Right hindlimb (tissue), 1 donor: ENCODE results near the gene LRMDA.

Experiments
- DNase-seq: peaks from one replicate; pipeline ENCODE4 v3.0.0-alpha.2; 2018

The LRMDA gene

DNA sequence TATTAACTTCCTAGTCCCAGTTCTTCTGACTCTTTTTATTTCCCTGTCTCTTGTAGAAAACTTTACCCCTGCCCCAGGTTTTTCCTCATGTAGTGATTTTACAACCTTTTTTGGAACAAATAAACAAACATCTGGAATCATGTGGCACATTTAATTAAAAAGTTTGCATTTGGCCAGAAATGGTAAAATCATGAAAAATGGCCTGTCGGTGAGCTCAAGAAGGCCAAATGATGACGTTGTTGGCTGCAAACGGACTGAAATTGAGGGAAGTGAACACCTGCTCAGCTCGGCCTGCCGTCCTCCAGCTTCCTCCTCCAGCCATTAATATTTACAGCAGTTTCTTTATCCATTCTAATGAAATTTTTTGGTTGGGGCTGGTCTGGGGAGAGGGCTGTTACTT is 902.8 kb downstream of the LRMDA start:
- DNase-seq = peak; percentile 75

GRCh38 chr10:76336213-76336963 is 905.0 kb downstream of the LRMDA start:
- DNase-seq = peak; percentile 84

DNA sequence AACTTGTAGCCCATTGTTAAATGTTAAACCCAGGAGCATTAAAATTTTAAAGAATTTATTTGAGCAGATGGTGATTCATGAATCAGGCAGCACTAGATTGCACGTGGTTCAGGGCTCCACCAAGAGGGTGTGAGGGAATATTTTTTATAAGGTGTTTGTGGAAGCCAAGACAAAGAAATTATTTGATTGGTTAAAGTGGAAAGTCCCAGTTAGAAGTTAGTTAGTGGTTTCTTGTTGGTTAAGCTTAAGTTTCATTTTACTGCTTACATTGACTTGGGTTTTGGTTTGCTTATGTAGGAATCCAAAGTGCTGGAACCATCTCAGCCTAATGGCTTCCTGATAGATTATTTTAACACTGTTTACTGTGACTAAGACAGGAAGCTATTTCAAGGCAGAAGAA is 906.2 kb downstream of the LRMDA start:
- no peak for DNase-seq

DNA sequence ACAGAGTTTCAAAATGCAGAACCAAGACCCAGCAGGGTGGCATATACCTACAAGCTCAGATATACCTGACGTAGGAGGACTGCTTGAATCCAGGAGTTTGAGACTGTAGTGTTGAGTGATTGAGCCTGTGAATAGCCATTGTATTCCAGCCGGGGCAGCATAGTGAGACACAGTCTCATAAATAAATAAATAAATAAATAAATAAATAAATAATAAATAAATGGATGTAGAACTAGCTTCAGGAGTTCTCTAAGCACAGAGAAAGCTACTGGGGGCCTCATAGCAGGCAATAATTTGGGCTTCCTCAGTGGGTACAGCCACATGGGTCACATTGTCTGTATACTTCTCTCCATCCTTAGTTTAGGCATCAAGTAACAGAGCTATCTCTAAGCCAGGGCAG is 906.8 kb downstream of the LRMDA start:
- no peak for DNase-seq

DNA sequence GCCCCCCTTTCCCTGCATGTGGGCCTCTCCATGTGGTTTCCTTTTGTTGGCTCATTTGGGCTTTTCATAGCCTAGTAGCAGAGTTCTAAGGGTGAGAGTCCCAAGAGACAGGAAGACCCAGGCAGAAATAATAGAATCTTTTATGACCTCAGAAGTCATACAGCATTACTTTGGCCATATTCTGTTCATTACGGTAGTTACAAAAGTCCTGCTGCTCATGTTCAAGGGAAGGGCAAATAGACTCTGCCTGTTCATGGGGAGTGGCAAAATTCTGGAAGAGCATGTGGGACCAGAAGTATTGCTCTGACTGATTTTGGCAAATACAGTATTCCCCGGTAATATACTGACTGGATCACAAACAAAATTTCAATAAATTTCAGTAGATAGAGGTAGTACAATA is 910.3 kb downstream of the LRMDA start:
- no peak for DNase-seq

DNA sequence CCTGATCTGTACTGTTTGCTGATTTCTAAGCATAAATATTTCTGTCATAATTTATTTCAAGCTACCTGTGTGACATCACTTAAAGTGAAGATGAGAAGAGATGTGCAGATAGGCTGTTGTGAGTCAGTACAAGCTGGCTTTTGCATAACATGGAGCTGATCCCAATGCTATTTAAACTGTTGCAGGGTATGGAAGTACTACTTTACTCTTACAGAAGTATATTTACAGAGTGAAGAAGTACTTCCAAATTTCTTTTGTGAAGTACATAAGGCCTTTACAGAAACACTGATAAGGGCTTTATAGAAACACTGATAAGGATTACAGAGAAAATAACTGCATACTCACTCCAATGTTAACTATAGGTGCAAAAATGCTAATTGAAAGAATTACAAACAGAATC is 911.6 kb downstream of the LRMDA start:
- no peak for DNase-seq

DNA sequence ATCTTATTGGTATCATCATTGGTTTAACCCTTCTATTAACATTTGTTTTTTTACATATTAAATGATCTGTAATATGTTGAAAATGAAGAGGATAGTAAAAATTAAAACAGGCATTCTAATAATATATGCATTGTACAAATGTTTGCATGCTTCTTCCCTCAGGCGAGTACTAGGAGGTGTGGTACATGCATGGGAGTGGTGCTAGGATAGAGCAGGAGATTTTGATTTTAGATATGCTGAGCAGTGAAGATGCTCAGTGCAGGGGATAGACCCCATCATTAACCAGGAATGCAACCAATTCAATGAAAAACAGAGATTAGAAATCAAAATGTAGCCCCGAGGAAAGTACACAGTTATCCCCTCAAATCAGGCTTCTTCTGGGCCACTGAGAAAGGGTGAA is 916.4 kb downstream of the LRMDA start:
- no peak for DNase-seq

DNA sequence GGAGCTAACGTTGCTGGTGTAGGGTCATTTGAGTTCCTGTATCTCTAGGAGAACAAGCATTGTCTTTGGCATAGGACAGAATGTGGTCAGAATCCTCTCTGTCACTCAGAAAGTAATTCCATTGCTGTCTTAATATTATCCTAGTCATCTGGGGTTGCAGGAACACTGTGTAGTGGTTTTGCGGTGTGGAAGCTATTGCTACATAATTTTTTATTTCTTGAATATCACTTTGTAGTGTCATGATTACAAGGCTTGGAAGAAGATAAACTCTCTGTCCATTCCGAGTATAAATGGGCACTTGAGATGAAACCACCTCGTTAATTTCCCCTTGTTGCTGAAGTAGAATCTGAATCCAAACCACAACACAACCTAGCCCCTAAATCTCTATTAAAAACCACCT is 919.2 kb downstream of the LRMDA start:
- no peak for DNase-seq

GRCh38 chr10:76352300-76352699 is 920.9 kb downstream of the LRMDA start:
- DNase-seq = no peak

GRCh38 chr10:76353237-76353851 is 921.9 kb downstream of the LRMDA start:
- peak; percentile 77 for DNase-seq

- DNase-seq = no peak
Observed at GRCh38 chr10:76354212-76354738, 922.9 kb downstream of the LRMDA start.

DNA sequence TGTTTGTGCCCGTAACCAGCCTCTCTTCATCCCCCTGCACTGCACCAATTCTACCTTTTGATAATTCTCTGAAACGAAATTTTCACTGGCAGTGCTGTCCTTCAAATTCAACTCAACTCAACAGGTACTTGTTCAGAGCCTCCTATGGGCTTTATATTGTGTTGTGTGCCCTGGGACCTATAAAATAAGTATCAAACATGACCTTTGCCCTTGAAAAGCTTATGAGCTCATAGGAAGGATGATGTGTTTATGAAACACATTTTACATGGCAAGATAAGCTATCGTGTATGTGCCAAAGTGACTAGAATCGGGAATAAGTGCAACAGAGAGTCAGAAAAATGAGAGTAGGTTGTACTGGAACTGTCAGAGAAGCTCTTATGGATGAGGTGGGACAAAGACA is 923.5 kb downstream of the LRMDA start:
- DNase-seq = no peak

DNA sequence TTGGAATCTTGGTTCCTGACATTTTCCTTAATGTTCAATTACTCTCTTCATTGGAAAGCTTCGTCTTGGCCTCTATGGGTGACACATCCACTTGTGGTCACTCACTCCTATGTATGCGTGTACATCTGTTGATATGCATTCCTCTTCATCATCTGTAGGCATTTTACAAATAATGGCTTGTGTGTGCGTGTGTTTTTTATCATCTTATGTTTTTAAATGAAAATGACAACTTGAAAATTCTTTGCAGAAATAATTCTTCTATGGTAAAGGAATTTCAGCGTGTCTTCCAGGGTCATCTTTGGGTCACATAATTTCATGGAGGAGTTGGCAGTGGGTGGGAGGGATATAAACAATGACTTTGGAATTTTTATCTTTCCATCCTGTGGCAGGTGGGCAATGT is 925.1 kb downstream of the LRMDA start:
- no peak for DNase-seq

GRCh38 chr10:76357726-76358415 is 926.4 kb downstream of the LRMDA start:
- peak; percentile 61 for DNase-seq

- peak; percentile 40 for DNase-seq
Observed at GRCh38 chr10:76358743-76359395, 927.4 kb downstream of the LRMDA start.

GRCh38 chr10:76375761-76376160 is 944.3 kb downstream of the LRMDA start:
- no peak for DNase-seq

DNA sequence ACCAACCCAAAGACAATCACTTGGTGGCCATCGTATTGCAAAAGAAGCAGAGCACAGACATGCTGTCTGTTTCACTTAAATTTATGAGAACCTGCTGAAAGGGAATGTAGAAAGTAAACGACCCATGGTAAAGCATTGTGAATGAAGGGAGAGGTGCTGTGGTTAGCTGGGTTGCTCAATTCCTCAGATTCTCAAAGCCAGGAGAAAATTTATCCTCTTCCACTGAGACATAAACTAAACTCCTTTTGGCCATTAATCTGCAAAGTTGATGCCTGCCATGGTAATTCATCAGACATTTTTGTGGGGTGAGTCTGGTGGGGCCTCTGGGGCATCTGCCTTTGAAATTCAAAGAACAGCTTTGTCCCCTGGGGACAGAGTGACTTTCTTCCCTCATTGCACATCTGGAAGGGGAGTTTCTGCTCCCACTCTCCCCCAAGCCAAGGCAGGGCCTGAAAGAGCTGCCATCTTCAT is 951.0 kb downstream of the LRMDA start:
- no peak for DNase-seq

DNA sequence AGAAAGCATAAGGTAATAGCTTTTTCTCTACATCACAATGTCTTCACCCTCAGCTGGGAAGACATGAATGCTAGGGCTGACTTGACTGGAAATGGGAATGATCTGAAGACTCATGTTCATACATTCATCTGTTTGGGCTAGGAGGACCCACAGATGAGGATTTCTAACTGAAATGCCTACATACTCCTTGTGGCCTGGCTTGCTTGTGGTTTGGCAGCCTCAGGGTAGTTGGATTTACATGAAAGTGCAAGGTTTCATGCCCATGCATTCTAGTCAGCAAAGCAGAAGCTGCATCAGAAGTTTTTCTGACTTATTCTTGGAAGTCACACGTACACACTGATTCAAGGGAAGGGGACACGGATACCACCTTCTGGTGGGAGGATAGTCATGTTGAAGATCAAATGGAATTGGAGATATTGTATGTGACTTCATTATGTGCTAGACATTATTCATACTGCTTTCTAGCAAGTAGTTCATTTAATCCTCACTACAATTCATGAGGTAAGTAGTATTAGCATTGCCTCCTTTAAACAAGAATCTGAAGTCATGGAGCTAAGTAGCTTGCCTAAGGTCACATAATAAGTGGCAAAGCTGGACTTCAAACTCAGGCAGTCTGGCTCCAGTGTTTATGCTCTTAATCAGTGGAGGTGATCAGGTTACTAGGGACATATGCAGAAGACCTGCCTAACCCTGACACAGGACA is 957.0 kb downstream of the LRMDA start:
- DNase-seq = no peak

GRCh38 chr10:76393875-76394706 is 962.7 kb downstream of the LRMDA start:
- DNase-seq = no peak

GRCh38 chr10:76394707-76395042 is 963.3 kb downstream of the LRMDA start:
- no peak for DNase-seq

DNA sequence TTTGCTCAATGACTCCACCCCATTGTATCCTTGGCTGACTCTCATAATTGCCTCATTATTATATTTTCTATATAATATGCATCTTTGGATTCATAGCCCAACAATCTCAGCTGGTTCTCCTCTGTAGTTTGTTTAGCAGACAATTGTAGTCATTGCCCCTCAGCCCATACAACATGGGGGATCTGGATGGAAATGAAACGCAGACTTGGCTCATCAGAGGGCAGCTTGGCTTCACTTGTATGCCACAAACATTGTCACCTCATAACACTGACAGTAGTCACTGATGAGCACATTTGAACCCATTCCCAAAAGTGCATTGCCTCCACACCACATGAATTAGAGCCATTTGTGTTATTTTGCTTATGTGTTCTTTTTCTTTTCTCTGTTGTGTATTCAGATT is 963.8 kb downstream of the LRMDA start:
- DNase-seq = no peak

DNA sequence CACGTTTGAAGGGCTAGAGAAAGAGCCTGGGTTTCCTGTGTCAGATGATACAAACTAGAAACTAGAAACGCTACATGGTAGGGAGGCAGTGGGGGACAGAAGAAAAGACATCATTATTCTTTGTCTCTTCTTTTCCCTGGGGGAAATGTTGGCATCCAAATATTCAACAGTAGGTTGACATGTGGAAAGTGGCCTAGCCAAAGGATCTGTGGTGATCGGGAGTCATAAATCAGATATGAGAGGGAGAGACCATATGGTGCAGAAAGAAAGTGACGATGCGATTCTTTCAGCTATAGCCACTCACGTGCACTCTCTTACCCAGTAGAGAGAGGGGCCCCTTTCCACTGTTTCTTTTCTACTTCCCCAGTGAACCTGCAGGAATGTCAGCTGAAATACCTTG is 964.7 kb downstream of the LRMDA start:
- no peak for DNase-seq
